ENCODE data around the gene DCTN2. TPM values are rescaled to one million over a fixed set of nuclear protein-coding genes. Genes with fewer than 3 reads are reported as not detected.

The DCTN2 gene
- total RNA-seq, 4 donors from 2014 or later = 92.9 to 138 (median 130) TPM

Small RNA genes lying within 50 kb of the gene (small RNA-seq; reads per million reads assigned to genes)
- gene MIR616 = not detected

Other genes starting within 250 kb of the DCTN2 start
- gene R3HDM2, start 116.1 kb downstream of the DCTN2 start, total RNA-seq = 10 to 100 TPM; 31.0 to 51.9 (median 41.6) TPM
- gene INHBC, start 112.4 kb downstream of the DCTN2 start, total RNA-seq = not detected
- not detected for gene INHBE, start 91.9 kb downstream of the DCTN2 start, total RNA-seq
- gene GLI1, start 87.4 kb downstream of the DCTN2 start, total RNA-seq = 10 to 100 TPM; 16.2 to 61.0 (median 38.7) TPM
- 10 to 100 TPM in 2 of 4 donors, 1 to 10 TPM in 2; 5.2 to 40.5 (median 11.6) TPM for gene ARHGAP9, start 67.3 kb downstream of the DCTN2 start, total RNA-seq
- gene MARS1, start 59.1 kb downstream of the DCTN2 start, total RNA-seq = 100 to 1,000 TPM in 1 of 4 donors, 10 to 100 TPM in 3; 53.5 to 101 (median 74.2) TPM
- gene DDIT3, start 26.7 kb downstream of the DCTN2 start, total RNA-seq = 10 to 100 TPM; 35.2 to 49.2 (median 42.1) TPM
- gene MBD6, start 24.4 kb downstream of the DCTN2 start, total RNA-seq = 10 to 100 TPM; 23.0 to 49.2 (median 40.9) TPM
- 1 to 10 TPM; 1.9 to 4.8 (median 2.9) TPM for gene KIF5A, start 2.9 kb upstream of the DCTN2 start, total RNA-seq
- 10 to 100 TPM; 29.5 to 67.7 (median 35.9) TPM for gene PIP4K2C, start 44.0 kb upstream of the DCTN2 start, total RNA-seq
- gene DTX3, start 57.6 kb upstream of the DCTN2 start, total RNA-seq = 10 to 100 TPM; 19.0 to 33.1 (median 28.1) TPM
- gene ARHGEF25, start 64.2 kb upstream of the DCTN2 start, total RNA-seq = 10 to 100 TPM; 31.2 to 91.2 (median 48.8) TPM
- gene B4GALNT1, start 86.0 kb upstream of the DCTN2 start, total RNA-seq = 10 to 100 TPM; 14.5 to 43.8 (median 16.8) TPM
- 100 to 1,000 TPM; 185 to 288 (median 224) TPM for gene OS9, start 146.9 kb upstream of the DCTN2 start, total RNA-seq
- gene AGAP2, start 191.6 kb upstream of the DCTN2 start, total RNA-seq = 1 to 10 TPM; 1.1 to 5.7 (median 2.5) TPM
- 100 to 1,000 TPM in 1 of 4 donors, 10 to 100 TPM in 3; 47.1 to 115 (median 80.1) TPM for gene TSPAN31, start 197.8 kb upstream of the DCTN2 start, total RNA-seq
- 100 to 1,000 TPM in 2 of 4 donors, 10 to 100 TPM in 2; 79.1 to 156 (median 99.0) TPM for gene CDK4, start 205.1 kb upstream of the DCTN2 start, total RNA-seq
- gene MARCHF9, start 207.9 kb upstream of the DCTN2 start, total RNA-seq = 10 to 100 TPM in 2 of 4 donors, 1 to 10 TPM in 2; 4.2 to 19.8 (median 10.4) TPM
- gene CYP27B1, start 219.9 kb upstream of the DCTN2 start, total RNA-seq = 1 to 10 TPM in 1 of 4 donors, not detected in 3; 3.0 TPM
- gene METTL1, start 224.9 kb upstream of the DCTN2 start, total RNA-seq = 10 to 100 TPM in 2 of 4 donors, 1 to 10 TPM in 2; 6.5 to 17.7 (median 10.1) TPM
- 10 to 100 TPM in 2 of 4 donors, 1 to 10 TPM in 2; 8.0 to 16.3 (median 9.6) TPM for gene EEF1AKMT3, start 225.4 kb upstream of the DCTN2 start, total RNA-seq
- gene TSFM, start 235.6 kb upstream of the DCTN2 start, total RNA-seq = 10 to 100 TPM; 13.5 to 23.2 (median 22.4) TPM